Lung (tissue), 12 donors: ENCODE results near the gene ARHGAP10. TPM values are rescaled to one million over a fixed set of nuclear protein-coding genes. Genes with fewer than 3 reads are reported as not detected.

Experiments
- ATAC-seq: fragments of 200-7000 bp; cut with Tn5 transposase; one replicate; pipeline ENCODE4 v1.9.1; 2020; ENCODE audit warnings: moderate number of reproducible peaks; ENCODE audit not compliant: insufficient read depth, low FRiP score
- DNase-seq, 3 donors: peaks; one replicate each; pipeline ENCODE4 v3.0.0-alpha.2; 2013 to 2017
- H3K27ac ChIP-seq, 2 donors: one replicate each; pipeline ENCODE4 v1.5.1; 2013; ENCODE audit warnings: mild to moderate bottlenecking in 2 of 2, moderate library complexity in 2 of 2, control low read depth in 1 of 2, inconsistent platforms in 1 of 2, low read depth in 1 of 2, low read length in 1 of 2
- H3K27me3 ChIP-seq, 3 donors: one replicate each; pipeline ENCODE4 v1.5.1; 2013; ENCODE audit warnings: low read length in 2 of 3; ENCODE audit not compliant: control insufficient read depth in 3 of 3, insufficient read depth in 3 of 3
- H3K36me3 ChIP-seq, 4 donors: one replicate each; pipeline ENCODE4 v1.5.1; 2013; ENCODE audit warnings: low read length in 4 of 4, mild to moderate bottlenecking in 1 of 4, moderate library complexity in 1 of 4; ENCODE audit not compliant: control insufficient read depth in 4 of 4, insufficient read depth in 4 of 4
- H3K4me1 ChIP-seq, 5 donors: one replicate each; pipeline ENCODE4 v1.5.1; 2013; ENCODE audit warnings: low read length in 5 of 5, mild to moderate bottlenecking in 2 of 5, moderate library complexity in 1 of 5; ENCODE audit not compliant: control insufficient read depth in 5 of 5, insufficient read depth in 5 of 5
- H3K4me3 ChIP-seq: one replicate; pipeline ENCODE4 v1.5.1; 2013; ENCODE audit warnings: mild to moderate bottlenecking, control low read depth, moderate library complexity
- H3K9ac ChIP-seq, 2 donors: one replicate each; pipeline ENCODE4 v1.5.1; 2013; ENCODE audit warnings: low read length in 2 of 2, control low read depth in 1 of 2; ENCODE audit not compliant: insufficient read depth in 1 of 2
- H3K9me3 ChIP-seq, 4 donors: one replicate each; pipeline ENCODE4 v1.5.1; 2013; ENCODE audit warnings: low read length in 3 of 4, mild to moderate bottlenecking in 1 of 4, moderate library complexity in 1 of 4; ENCODE audit not compliant: control insufficient read depth in 4 of 4, insufficient read depth in 3 of 4
- CTCF ChIP-seq: IDR thresholded peaks from 2 replicates; pipeline ENCODE4 v1.5.1; 2012; ENCODE audit warnings: mild to moderate bottlenecking; ENCODE audit errors: control extremely low read depth, extremely low read depth
- WGBS, 2 donors: extraction: QIAGEN DNeasy Blood & Tissue Kit; methylation state at CpG; one replicate each; pipeline ENCODE4 v1.1.7; 2013; 5-methylcytosine and 5-hydroxymethylcytosine counted together
- polyA plus RNA-seq, 2 donors: library from polyadenylated mRNA; stranded (reverse); fragments of 200-250 nt; gene quantifications; one replicate each; pipeline ENCODE4 v1.2.1, GENCODE V29; 2013
- total RNA-seq, 2 donors: library from RNA; depleted of rRNA in 1 of 2; stranded (reverse); fragments of >200 nt in 1 of 2; gene quantifications; one replicate each; pipeline ENCODE4 v1.2.1, GENCODE V29; 2014 to 2021
- donor health status: control.
- donor health status: control.
- donor health status: Bipolar disorder and iron deficiency.
- donor health status: healthy.
- donor health status: DM: yes; HTN: yes; CAD: no.

The ARHGAP10 gene
- total and polyA plus RNA-seq, 4 donors = 9.1 to 25.0 (median 17.5) TPM

GRCh38 chr4:147683717-147684700, 47.9 kb upstream of the ARHGAP10 start, which contains the start of gene PRMT9:
TSS of gene PRMT9 (minus strand) at chr4:147684163. CDS start at chr4:147683987, 176 bp downstream.
- DNase-seq (peak; percentile 93 to 97 (median 94)), ATAC-seq (peak; percentile 100)
- Histone ChIP-seq H3K36me3 (peaks cover 0 to 9% (median 5%) of the 10 kb centered on the region in 4 donors), H3K4me3 (peak within 1 kb of the TSS; percentile 53), H3K9ac (peak within 1 kb of the TSS; percentile 86 to 90), H3K9me3 (no peaks in the 10 kb centered on the region), H3K27me3 (no peaks in the 10 kb centered on the region), H3K27ac (peak within 1 kb of the TSS; percentile 86 to 93), H3K4me1 (peaks cover 0 to 14% (median 5%) of the 10 kb centered on the region in 5 donors)
- TF ChIP-seq CTCF = no peak
- WGBS, 2 donors = 0 to 1% methylated on average over 68 to 69 of the region's 69 CpGs

GRCh38 chr4:147689067-147689466, 42.8 kb upstream of the ARHGAP10 start:
- H3K4me3 ChIP-seq = no peak overlapping the region
- no peak overlapping the region for H3K9ac ChIP-seq
- no peak overlapping the region for H3K27ac ChIP-seq
- H3K27me3 ChIP-seq = no peaks in the 10 kb centered on the region
- H3K36me3 ChIP-seq = no peaks in the 10 kb centered on the region
- no peak for TF ChIP-seq CTCF
- WGBS, 2 donors = 23 to 37% methylated on average over 4 of the region's 4 CpGs
- ATAC-seq = no peak
- H3K4me1 ChIP-seq = peaks cover 0 to 7% (median 0%) of the 10 kb centered on the region in 5 donors
- H3K9me3 ChIP-seq = no peaks in the 10 kb centered on the region
- no peak for DNase-seq

GRCh38 chr4:147691820-147692219, 40.1 kb upstream of the ARHGAP10 start:
- WGBS, 2 donors = 83 to 92% methylated on average over 2 of the region's 2 CpGs

More at GRCh38 chr4:147691820-147692219, 40.1 kb upstream of the ARHGAP10 start:
- no peak for TF ChIP-seq CTCF
- Histone ChIP-seq H3K27ac (no peak overlapping the region), H3K36me3 (no peaks in the 10 kb centered on the region), H3K9ac (no peak overlapping the region), H3K4me3 (no peak overlapping the region), H3K27me3 (no peaks in the 10 kb centered on the region), H3K4me1 (no peaks in the 10 kb centered on the region), H3K9me3 (no peaks in the 10 kb centered on the region)
- ATAC-seq = no peak
- DNase-seq = no peak
